ENCODE results near the gene TUBGCP3.
"Not testable (repeated sequence)": the region's sequence is repeated elsewhere in the genome, so short reads cannot be mapped to it uniquely, and the experiment has no call there.

The TUBGCP3 gene

GRCh38 chr13:112576191-112576590 lies 11.8 kb downstream of the TUBGCP3 start:
- no peak for FAIRE-seq

GRCh38 chr13:112575675-112576074 lies 12.3 kb downstream of the TUBGCP3 start:
- FAIRE-seq: no peak

GRCh38 chr13:112574834-112575613 lies 12.9 kb downstream of the TUBGCP3 start:
- FAIRE-seq: no peak

- no peak for FAIRE-seq
Measured at GRCh38 chr13:112574416-112574815, 13.5 kb downstream of the TUBGCP3 start.

GRCh38 chr13:112573710-112574109 lies 14.2 kb downstream of the TUBGCP3 start:
- FAIRE-seq: no peak

GRCh38 chr13:112572366-112572765 lies 15.6 kb downstream of the TUBGCP3 start:
- FAIRE-seq: no peak

GRCh38 chr13:112569821-112570220 lies 18.1 kb downstream of the TUBGCP3 start:
- FAIRE-seq: no peak

GRCh38 chr13:112567161-112567862 lies 20.6 kb downstream of the TUBGCP3 start:
- no peak for FAIRE-seq

- FAIRE-seq: no peak
Measured at GRCh38 chr13:112562786-112563383, 25.1 kb downstream of the TUBGCP3 start.

GRCh38 chr13:112562254-112562653 lies 25.7 kb downstream of the TUBGCP3 start:
- FAIRE-seq: no peak

- no peak for FAIRE-seq
Measured at GRCh38 chr13:112561478-112561877, 26.5 kb downstream of the TUBGCP3 start.

GRCh38 chr13:112558696-112559418 lies 29.1 kb downstream of the TUBGCP3 start:
- no peak for FAIRE-seq

- FAIRE-seq: no peak
Measured at GRCh38 chr13:112556600-112556999, 31.4 kb downstream of the TUBGCP3 start.

GRCh38 chr13:112554214-112554850 lies 33.6 kb downstream of the TUBGCP3 start:
- no peak for FAIRE-seq

- FAIRE-seq: not testable (repeated sequence)
Measured at GRCh38 chr13:112548975-112549374, 39.0 kb downstream of the TUBGCP3 start.

- FAIRE-seq: no peak
Measured at GRCh38 chr13:112545856-112546255, 42.1 kb downstream of the TUBGCP3 start.

GRCh38 chr13:112532837-112533745 lies 54.9 kb downstream of the TUBGCP3 start:
- FAIRE-seq: no peak

GRCh38 chr13:112531263-112531794 lies 56.6 kb downstream of the TUBGCP3 start:
- no peak for FAIRE-seq

GRCh38 chr13:112530861-112531260 lies 57.1 kb downstream of the TUBGCP3 start:
- no peak for FAIRE-seq

GRCh38 chr13:112529216-112529615 lies 58.7 kb downstream of the TUBGCP3 start:
- no peak for FAIRE-seq

- no peak for FAIRE-seq
Measured at GRCh38 chr13:112526146-112526853, 61.7 kb downstream of the TUBGCP3 start.
